CD14-positive monocyte (primary cell): ENCODE results near the gene PFN3. TPM values are rescaled to one million over a fixed set of nuclear protein-coding genes. Genes with fewer than 3 reads are reported as not detected.

ENCODE experiments used
- DNase-seq, 3 donors: peaks; one replicate each; pipeline ENCODE4 v3.0.0-alpha.2; 2011 to 2022
- H2AFZ ChIP-seq: 2 replicates; pipeline ENCODE4 v1.6.0; 2012; ENCODE audit warnings: mild to moderate bottlenecking, low read depth, low read length, inconsistent platforms; ENCODE audit not compliant: insufficient read depth, poor library complexity, severe bottlenecking
- H3K27ac ChIP-seq, 2 donors: 1 replicate in 1 of 2; 2 replicates in 1 of 2; pipeline ENCODE4 v1.5.1; 2012 to 2013; ENCODE audit warnings: low read length in 2 of 2, control low read depth in 1 of 2, inconsistent platforms in 1 of 2, low read depth in 1 of 2, mild to moderate bottlenecking in 1 of 2
- H3K27me3 ChIP-seq, 2 donors: one replicate each; pipeline versions ENCODE4 v1.6.0 to v1.6.1; 2011 to 2013; ENCODE audit warnings: low read length in 2 of 2; ENCODE audit not compliant: control insufficient read depth in 2 of 2, insufficient read depth in 2 of 2
- H3K36me3 ChIP-seq, 2 donors: replicated peaks in 1 of 2; 1 replicate in 1 of 2; 2 replicates in 1 of 2; pipeline versions ENCODE4 v1.5.1 to v1.6.1; 2012 to 2013; ENCODE audit warnings: low read length in 2 of 2, control low read depth in 1 of 2, inconsistent platforms in 1 of 2, mild to moderate bottlenecking in 1 of 2; ENCODE audit not compliant: insufficient read depth in 2 of 2, control insufficient read depth in 1 of 2
- H3K4me1 ChIP-seq, 2 donors: 1 replicate in 1 of 2; 2 replicates in 1 of 2; pipeline versions ENCODE4 v1.5.1 to v1.6.1; 2012 to 2013; ENCODE audit warnings: low read length in 2 of 2, control low read depth in 1 of 2, inconsistent platforms in 1 of 2, mild to moderate bottlenecking in 1 of 2, moderate library complexity in 1 of 2; ENCODE audit not compliant: insufficient read depth in 2 of 2, control insufficient read depth in 1 of 2
- H3K4me2 ChIP-seq: replicated peaks from 2 replicates; pipeline ENCODE3; 2012; ENCODE audit warnings: low read length, moderate library complexity, mild to moderate bottlenecking; ENCODE audit not compliant: poor library complexity, severe bottlenecking; ENCODE audit errors: extremely low read depth
- H3K4me3 ChIP-seq, 3 experiments: fragments of 200-600 bp in 1 of 3; sonication (generic) in 1 of 3; replicated peaks in 1 of 3; 1 replicate in 2 of 3; 2 replicates in 1 of 3; pipeline ENCODE4 v1.5.1; 2011 to 2013; ENCODE audit warnings: low read length in 3 of 3, mild to moderate bottlenecking in 3 of 3, control low read depth in 2 of 3, low read depth in 2 of 3, inconsistent platforms in 1 of 3, moderate library complexity in 1 of 3
- H3K79me2 ChIP-seq: 2 replicates; pipeline ENCODE4 v1.6.0; 2012; ENCODE audit warnings: mild to moderate bottlenecking, control low read depth, inconsistent platforms, low read length, moderate library complexity; ENCODE audit not compliant: insufficient read depth
- H3K9ac ChIP-seq: 2 replicates; pipeline ENCODE4 v1.6.0; 2017; ENCODE audit warnings: low read length, mild to moderate bottlenecking; ENCODE audit not compliant: insufficient read depth, poor library complexity, severe bottlenecking
- H3K9me3 ChIP-seq, 2 donors: replicated peaks in 1 of 2; 1 replicate in 1 of 2; 2 replicates in 1 of 2; pipeline versions ENCODE4 v1.5.1 to v1.6.1; 2012 to 2013; ENCODE audit warnings: low read length in 2 of 2, control low read depth in 1 of 2; ENCODE audit not compliant: control insufficient read depth in 1 of 2, insufficient read depth in 1 of 2
- H4K20me1 ChIP-seq: 2 replicates; pipeline ENCODE4 v1.6.0; 2012; ENCODE audit warnings: mild to moderate bottlenecking, low read length, control low read depth, moderate library complexity; ENCODE audit not compliant: insufficient read depth
- H3K27ac Mint-ChIP-seq, 7 donors: one replicate each; pipeline ENCODE4 v1.8.0; 2020; ENCODE audit warnings: mild to moderate bottlenecking in 7 of 7, mixed read lengths in 7 of 7, moderate library complexity in 6 of 7, inconsistent platforms in 2 of 7
- H3K27me3 Mint-ChIP-seq, 3 donors: one replicate each; pipeline ENCODE4 v1.8.0; 2021 to 2022; ENCODE audit warnings: low read depth in 3 of 3, mild to moderate bottlenecking in 3 of 3, mixed read lengths in 3 of 3, moderate library complexity in 3 of 3, inconsistent platforms in 1 of 3
- H3K36me3 Mint-ChIP-seq, 2 donors: one replicate each; pipeline ENCODE4 v1.8.0; 2020; ENCODE audit warnings: mixed read lengths in 2 of 2, inconsistent platforms in 1 of 2, mild to moderate bottlenecking in 1 of 2
- H3K4me1 Mint-ChIP-seq: one replicate; pipeline ENCODE4 v1.8.0; 2020; ENCODE audit warnings: mild to moderate bottlenecking, mixed read lengths
- H3K4me3 Mint-ChIP-seq, 2 donors: one replicate each; pipeline ENCODE4 v1.8.0; 2020; ENCODE audit warnings: mild to moderate bottlenecking in 2 of 2, mixed read lengths in 2 of 2, moderate library complexity in 1 of 2
- H3K9me3 Mint-ChIP-seq, 7 donors: one replicate each; pipeline ENCODE4 v1.8.0; 2020 to 2022; ENCODE audit warnings: mixed read lengths in 7 of 7, mild to moderate bottlenecking in 6 of 7, moderate library complexity in 6 of 7, inconsistent platforms in 2 of 7
- CTCF ChIP-seq: fragments of 200-600 bp; IDR thresholded peaks from one replicate; pipeline ENCODE4 v1.8.0; 2022; ENCODE audit warnings: antibody characterized with exemption, mild to moderate bottlenecking
- WGBS: methylation state at CpG from one replicate; pipeline ENCODE4 v1.1.5; 2013; ENCODE audit warnings: missing lambda C conversion rate; ENCODE audit not compliant: insufficient coverage; 5-methylcytosine and 5-hydroxymethylcytosine counted together
- intact Hi-C, 2 donors: fragments of 100-400 bp; cut with micrococcal nuclease; formaldehyde crosslinking; loops; one replicate each; pipeline versions ENCODE4 v1.15.0 to v1.15.1; 2023
- polyA plus RNA-seq, 3 donors: library from polyadenylated mRNA; depleted of rRNA in 1 of 3; unstranded in 2 of 3; stranded (reverse) in 1 of 3; fragments of 300-500 nt in 2 of 3; fragments of >200 nt in 1 of 3; fragmentation: Illumina TruSeq in 2 of 3; gene quantifications; 1 replicate in 2 of 3; 2 replicates in 1 of 3; pipeline ENCODE4 v1.2.3, GENCODE V29; 2012 to 2021

PFN3 gene
- polyA plus RNA-seq, 3 donors, result not detected

- WGBS, result 92% methylated on average over 8 of the region's 8 CpGs
- Histone ChIP-seq H3K4me2 (no peak overlapping the region), H3K9ac (no peak overlapping the region), H3K4me1 (peaks cover 19% of the 10 kb centered on the region in 2 donors), H2AFZ (no peak overlapping the region), H3K27ac (no peak overlapping the region), H4K20me1 (no peaks in the 10 kb centered on the region), H3K4me3 (no peak overlapping the region), H3K79me2 (no peaks in the 10 kb centered on the region), H3K9me3 (no peaks in the 10 kb centered on the region), H3K36me3 (no peaks in the 10 kb centered on the region), H3K27me3 (peaks cover 2 to 18% of the 10 kb centered on the region in 2 donors)
- Mint-ChIP-seq H3K36me3 (no peaks in the 10 kb centered on the region), H3K27ac (no peak overlapping the region), H3K4me3 (no peak overlapping the region), H3K9me3 (peaks cover 0 to 3% (median 0%) of the 10 kb centered on the region in 7 donors), H3K4me1 (peaks cover 21% of the 10 kb centered on the region), H3K27me3 (peaks cover 16 to 25% (median 21%) of the 10 kb centered on the region in 3 donors)
- TF ChIP-seq CTCF, result no peak
- DNase-seq, result no peak
- intact Hi-C loops, result no loop called here
Measured at GRCh38 chr5:177396078-177396477, 4.4 kb downstream of the PFN3 start.

GRCh38 chr5:177393990-177394389, 6.5 kb downstream of the PFN3 start:
- Mint-ChIP-seq H3K4me3 (no peak overlapping the region), H3K4me1 (peaks cover 41% of the 10 kb centered on the region), H3K27me3 (peaks cover 3 to 9% (median 9%) of the 10 kb centered on the region in 3 donors), H3K27ac (peak overlapping the region in 1 of 7 donors; percentile 70), H3K36me3 (no peaks in the 10 kb centered on the region), H3K9me3 (no peaks in the 10 kb centered on the region)
- 96% methylated on average over 4 of the region's 5 CpGs for WGBS
- no peaks in the 10 kb centered on the region for H3K27me3 ChIP-seq
- H3K9me3 ChIP-seq, result no peaks in the 10 kb centered on the region
- no peak overlapping the region for H3K4me3 ChIP-seq
- no peak overlapping the region for H2AFZ ChIP-seq
- intact Hi-C loops, result loop anchor here (2.0 to 5.0 kb wide), 3 partner anchors 33 to 108 kb away; partner anchors contain the start of gene GRK6 (in 1 of the 2)
- no peaks in the 10 kb centered on the region for H3K79me2 ChIP-seq
- no peaks in the 10 kb centered on the region for H3K36me3 ChIP-seq
- no peak overlapping the region for H3K9ac ChIP-seq
- DNase-seq, result no peak
- peaks cover 38 to 39% of the 10 kb centered on the region in 2 donors for H3K4me1 ChIP-seq
- H3K27ac ChIP-seq, result no peak overlapping the region
- no peak for TF ChIP-seq CTCF
- H4K20me1 ChIP-seq, result no peaks in the 10 kb centered on the region
- H3K4me2 ChIP-seq, result no peak overlapping the region
